IPS-15b (cell line): ENCODE results near the gene SEMA5A.

Experiments
- H3K27me3 ChIP-seq: one replicate; pipeline ENCODE4 v1.6.1; 2013; ENCODE audit warnings: low read length; ENCODE audit not compliant: control insufficient read depth, insufficient read depth
- H3K36me3 ChIP-seq: one replicate; pipeline ENCODE4 v1.6.1; 2013; ENCODE audit warnings: low read length; ENCODE audit not compliant: control insufficient read depth, insufficient read depth
- H3K4me1 ChIP-seq: one replicate; pipeline ENCODE4 v1.6.1; 2013; ENCODE audit warnings: mild to moderate bottlenecking, low read length; ENCODE audit not compliant: control insufficient read depth, insufficient read depth
- H3K4me3 ChIP-seq: one replicate; pipeline ENCODE4 v1.5.1; 2013; ENCODE audit warnings: low read depth, low read length
- H3K9ac ChIP-seq: one replicate; pipeline ENCODE4 v1.6.1; 2013; ENCODE audit warnings: low read depth, mild to moderate bottlenecking, low read length
- H3K9me3 ChIP-seq: one replicate; pipeline ENCODE4 v1.6.1; 2013; ENCODE audit warnings: mild to moderate bottlenecking, low read length; ENCODE audit not compliant: control insufficient read depth, insufficient read depth

SEMA5A gene

DNA sequence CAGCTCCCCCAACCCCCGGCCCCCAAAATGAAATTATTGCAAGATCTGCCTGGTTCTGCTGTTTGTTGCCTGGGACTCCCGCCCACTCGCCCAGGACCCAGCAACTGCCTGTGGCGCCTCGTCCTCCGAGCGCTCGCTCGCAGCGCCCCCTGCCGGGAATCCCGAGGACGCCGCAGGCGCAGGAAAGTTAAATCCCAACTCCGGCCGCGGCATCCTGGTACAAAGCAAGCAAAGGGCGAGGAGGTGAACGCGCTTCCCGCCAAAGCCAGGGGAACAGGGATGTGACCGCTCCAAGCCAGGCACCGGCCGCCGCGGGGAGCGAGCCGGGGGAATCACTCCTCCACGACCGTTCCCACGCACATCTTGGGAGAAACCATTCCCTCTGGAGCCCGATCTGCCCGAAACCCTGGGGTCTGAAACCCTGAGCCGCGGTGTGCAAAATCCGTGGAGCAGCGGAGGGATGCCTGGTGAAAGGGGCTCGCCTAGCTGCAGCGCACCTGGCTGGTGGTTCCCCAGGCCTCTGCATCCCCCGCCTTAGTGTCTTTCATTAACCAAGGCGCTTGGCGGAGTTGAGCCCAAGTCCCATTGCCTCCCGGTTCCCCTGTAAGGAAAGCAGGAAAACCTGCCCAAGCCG lies 1.3 kb downstream of the SEMA5A start:
- Histone ChIP-seq H3K27me3 (peaks cover 3% of the 10 kb centered on the region), H3K36me3 (peaks cover 2% of the 10 kb centered on the region), H3K9me3 (no peaks in the 10 kb centered on the region), H3K4me1 (peaks cover 4% of the 10 kb centered on the region), H3K9ac (peak overlapping the region; percentile 73), H3K4me3 (peak overlapping the region; percentile 88)

DNA sequence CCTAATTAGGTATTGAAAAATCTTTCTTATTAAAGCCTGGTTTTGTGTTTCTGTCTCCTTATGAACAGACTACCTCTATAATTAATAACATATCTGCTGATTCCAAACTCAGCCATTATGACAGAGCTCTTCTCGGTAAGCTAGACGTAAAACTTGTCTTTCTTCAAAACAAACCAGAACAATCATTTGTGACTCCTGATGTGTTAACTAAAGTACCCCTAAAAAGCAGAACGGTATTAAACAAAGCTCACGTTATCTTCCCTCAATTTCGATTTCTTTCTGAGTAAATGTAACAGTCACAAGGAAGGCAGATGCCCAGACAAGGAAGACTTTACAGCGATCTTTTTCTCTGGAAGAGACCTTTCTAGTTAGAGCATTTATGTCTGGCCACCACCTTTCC lies 1.8 kb downstream of the SEMA5A start:
- Histone ChIP-seq H3K9ac (no peak overlapping the region), H3K27me3 (peaks cover 3% of the 10 kb centered on the region), H3K36me3 (no peaks in the 10 kb centered on the region), H3K9me3 (no peaks in the 10 kb centered on the region), H3K4me1 (peaks cover 4% of the 10 kb centered on the region), H3K4me3 (peak overlapping the region; percentile 88)

DNA sequence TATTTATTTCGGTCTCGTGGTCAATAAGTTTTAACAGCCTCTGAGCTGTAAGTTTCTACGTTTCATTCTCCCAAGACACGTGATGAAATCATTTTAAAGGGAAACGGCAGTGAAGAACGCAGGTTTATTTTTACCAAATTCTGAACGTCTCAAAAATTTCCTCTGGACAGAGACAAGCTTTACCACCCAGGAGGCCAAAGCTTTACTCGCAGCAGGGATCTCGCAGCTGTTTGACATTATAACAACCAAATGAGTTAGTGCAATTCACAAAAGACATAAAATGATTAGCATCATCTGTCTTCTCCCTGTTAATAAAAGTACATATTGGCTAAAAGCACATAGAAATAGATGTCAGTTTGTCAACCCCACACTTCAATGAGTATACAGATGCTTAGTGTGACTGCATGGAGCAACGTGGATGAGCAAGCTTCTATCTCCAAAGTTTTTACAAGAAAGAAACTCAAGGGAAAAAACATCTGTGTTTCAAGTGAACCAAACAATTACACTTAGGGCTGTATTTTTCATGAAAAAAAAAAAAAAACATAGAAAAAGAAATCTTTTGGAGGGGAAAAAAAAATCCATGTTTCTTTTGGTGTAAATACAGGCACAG lies 2.5 kb downstream of the SEMA5A start:
- no peak overlapping the region for H3K4me3 ChIP-seq
- H3K4me1 ChIP-seq, result peaks cover 4% of the 10 kb centered on the region
- H3K9me3 ChIP-seq, result no peaks in the 10 kb centered on the region
- peaks cover 3% of the 10 kb centered on the region for H3K27me3 ChIP-seq
- H3K9ac ChIP-seq, result no peak overlapping the region
- H3K36me3 ChIP-seq, result no peaks in the 10 kb centered on the region

DNA sequence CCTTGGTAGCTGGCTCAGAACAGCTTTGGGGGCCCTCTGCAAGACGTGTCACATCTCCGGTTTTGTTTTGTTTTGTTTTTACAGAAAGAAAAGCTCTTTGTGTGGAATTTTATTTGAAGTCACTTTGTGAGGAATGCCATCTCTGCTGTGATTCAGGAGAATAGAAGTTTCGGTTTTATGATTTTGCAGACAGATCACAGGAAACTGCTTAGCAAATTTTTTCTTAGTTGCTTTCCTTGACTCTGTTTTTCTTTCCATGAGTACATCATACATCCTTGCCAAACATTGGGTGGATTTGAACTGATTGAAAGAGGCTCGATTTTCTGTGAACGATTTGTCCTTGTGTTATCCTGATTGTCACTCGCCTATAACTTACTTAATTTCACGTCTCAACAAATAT lies 5.1 kb downstream of the SEMA5A start:
- no peaks in the 10 kb centered on the region for H3K36me3 ChIP-seq
- H3K9ac ChIP-seq, result no peak overlapping the region
- H3K9me3 ChIP-seq, result no peaks in the 10 kb centered on the region
- peaks cover 3% of the 10 kb centered on the region for H3K27me3 ChIP-seq
- peaks cover 4% of the 10 kb centered on the region for H3K4me1 ChIP-seq
- no peak overlapping the region for H3K4me3 ChIP-seq

DNA sequence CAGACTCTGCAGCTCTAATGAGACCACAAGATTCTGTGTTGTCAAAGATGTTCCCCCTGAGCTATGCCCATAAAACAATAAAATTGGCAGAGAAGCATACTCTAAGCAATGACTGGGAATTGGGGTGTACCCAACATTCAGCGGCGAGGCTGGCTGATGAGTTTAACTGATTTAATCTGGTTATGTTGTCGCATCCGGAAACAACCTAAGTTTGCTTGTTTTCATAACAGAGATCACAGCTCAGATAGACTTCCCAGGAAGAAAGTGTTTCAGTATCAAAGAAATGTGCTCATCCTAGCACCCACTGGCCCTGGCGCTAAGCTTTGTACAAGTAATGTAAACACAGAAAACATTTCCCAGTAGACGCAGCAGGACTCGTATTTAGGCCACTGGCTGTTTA lies 7.4 kb downstream of the SEMA5A start:
- Histone ChIP-seq H3K4me1 (no peaks in the 10 kb centered on the region), H3K9me3 (no peaks in the 10 kb centered on the region), H3K4me3 (no peak overlapping the region), H3K9ac (no peak overlapping the region), H3K27me3 (peaks cover 3% of the 10 kb centered on the region), H3K36me3 (no peaks in the 10 kb centered on the region)

DNA sequence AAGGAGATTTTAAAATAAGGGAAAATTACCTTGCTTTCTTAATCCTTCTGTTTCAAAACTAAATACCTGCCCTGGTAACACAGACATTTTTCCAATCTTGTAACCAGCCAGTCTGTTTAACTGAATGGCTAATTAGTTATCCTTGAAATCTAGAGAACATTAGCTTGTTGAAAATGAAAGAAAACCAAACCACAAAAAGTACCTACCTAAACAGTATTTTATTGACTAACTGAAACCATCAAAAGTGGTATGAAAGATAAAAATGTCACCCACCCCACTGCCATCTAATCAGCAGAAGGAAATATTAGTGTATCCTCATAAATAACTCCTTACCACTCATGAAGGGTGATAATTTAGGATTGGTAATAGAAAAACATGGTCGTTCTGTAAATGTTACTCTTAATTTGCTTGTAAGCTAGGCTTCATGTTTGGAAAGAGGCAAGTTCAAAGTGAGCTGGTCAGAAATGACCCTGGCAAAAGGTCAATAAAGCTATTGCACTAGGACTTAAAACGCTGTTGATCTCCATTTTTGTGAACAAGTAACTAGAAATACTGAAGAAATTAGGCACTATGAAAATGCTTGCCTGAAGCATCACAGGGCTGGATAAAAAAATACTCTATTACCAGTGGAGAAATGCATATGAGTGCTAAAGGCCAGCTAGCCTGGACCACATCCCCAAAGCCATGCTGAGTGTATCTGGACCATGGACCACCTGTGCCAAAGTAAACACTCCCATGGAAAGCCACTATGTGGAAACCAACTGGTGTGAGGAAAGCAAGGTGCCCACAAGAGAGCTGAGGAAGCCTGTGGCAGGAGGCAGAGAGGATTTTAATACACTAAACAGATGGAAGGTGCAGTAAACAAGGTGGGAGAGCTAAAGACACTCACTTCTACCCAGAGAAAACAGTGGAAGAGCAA lies 8.4 kb downstream of the SEMA5A start:
- no peaks in the 10 kb centered on the region for H3K9me3 ChIP-seq
- H3K27me3 ChIP-seq, result no peaks in the 10 kb centered on the region
- peaks cover 4% of the 10 kb centered on the region for H3K4me1 ChIP-seq
- H3K9ac ChIP-seq, result no peak overlapping the region
- no peaks in the 10 kb centered on the region for H3K36me3 ChIP-seq
- no peak overlapping the region for H3K4me3 ChIP-seq

DNA sequence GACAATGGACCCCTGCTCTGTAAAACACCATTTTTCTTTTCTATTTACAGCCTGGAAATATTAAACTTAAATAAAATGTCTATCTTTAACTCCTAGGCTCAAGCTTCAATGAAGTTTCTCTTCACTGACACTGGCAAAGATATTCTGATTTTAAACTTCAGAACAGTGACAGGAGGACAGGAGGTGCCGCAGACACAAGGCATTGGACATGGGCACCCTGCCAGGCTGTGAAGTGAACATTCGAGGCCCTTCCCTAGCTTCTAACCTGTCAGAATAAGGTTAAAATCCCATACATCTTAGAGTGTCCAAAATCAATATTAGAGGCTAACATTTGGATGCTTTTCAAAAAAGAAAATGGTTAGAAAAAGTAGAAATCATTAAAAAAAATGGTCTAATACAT lies 9.2 kb downstream of the SEMA5A start:
- no peaks in the 10 kb centered on the region for H3K36me3 ChIP-seq
- H3K4me1 ChIP-seq, result peaks cover 4% of the 10 kb centered on the region
- H3K4me3 ChIP-seq, result no peak overlapping the region
- H3K9ac ChIP-seq, result no peak overlapping the region
- H3K9me3 ChIP-seq, result no peaks in the 10 kb centered on the region
- H3K27me3 ChIP-seq, result no peaks in the 10 kb centered on the region

DNA sequence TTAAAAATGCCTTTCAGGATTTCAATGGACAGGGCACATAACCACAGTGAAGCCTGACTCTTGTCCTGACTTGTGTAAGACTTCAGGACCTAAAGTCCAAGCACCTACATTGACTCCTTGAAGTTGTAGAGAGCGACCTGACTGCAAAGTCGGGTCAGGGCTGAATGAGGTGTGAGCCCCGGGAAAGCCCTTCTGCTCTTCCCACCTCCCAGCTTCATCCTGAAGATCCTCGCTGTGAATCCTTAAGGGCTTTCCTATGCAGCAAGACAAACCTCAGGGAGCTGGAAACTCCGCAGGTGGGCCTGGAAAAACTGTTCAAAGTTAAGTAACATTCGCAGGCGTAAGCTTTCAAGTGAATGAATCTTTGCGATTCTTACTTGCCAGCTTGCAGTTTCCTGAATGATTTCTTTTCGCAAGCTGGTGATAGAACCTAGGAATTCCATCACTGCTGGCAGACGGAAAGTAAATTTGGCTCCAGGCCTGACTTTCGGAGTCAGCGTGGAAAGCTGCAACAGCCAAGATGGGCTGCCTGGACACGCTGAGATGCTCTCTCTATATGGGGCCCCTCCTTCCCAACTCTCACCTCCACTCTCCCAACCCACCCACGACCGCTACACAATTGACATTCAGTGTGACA lies 10.9 kb downstream of the SEMA5A start:
- H3K4me1 ChIP-seq, result peaks cover 4% of the 10 kb centered on the region
- H3K9me3 ChIP-seq, result no peaks in the 10 kb centered on the region
- H3K9ac ChIP-seq, result no peak overlapping the region
- no peaks in the 10 kb centered on the region for H3K36me3 ChIP-seq
- H3K27me3 ChIP-seq, result no peaks in the 10 kb centered on the region
- H3K4me3 ChIP-seq, result no peak overlapping the region

DNA sequence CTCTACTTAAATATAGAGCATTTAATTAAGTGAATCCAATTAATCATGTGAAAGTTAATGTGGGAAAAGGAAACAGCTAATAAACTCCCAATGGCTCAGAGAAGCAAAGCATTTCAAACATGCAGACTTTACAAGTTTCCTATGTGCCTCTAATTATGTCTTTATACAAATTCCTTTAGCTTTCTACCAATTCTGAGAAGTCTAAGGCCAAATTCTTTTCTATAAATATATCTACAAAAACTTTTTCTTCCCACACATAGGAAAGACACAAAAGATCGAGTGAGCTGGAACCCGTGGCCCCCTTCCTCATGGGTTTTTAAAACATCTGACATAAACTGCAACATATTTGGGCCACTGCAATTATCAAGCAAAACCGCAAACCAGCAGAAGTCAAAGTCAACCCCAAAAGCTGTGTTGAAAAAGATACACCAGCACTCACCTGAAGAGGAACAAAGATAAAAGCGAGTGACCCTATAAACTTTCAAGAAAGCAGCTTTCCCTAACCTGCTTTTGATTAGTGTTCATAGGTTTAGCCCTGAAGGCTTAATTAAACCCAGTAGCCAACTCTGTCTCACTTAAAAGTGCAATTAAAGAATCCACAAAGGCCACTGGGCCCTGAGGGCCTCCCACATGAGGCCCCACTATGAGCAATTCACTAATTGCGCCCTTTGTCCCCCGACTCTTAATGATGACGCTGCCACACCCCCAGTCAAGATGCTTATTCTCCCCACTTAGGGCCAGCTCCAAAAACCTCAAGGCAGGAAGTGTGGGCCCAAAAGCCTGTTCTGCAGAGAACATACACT lies 12.1 kb downstream of the SEMA5A start:
- no peaks in the 10 kb centered on the region for H3K27me3 ChIP-seq
- no peak overlapping the region for H3K4me3 ChIP-seq
- H3K4me1 ChIP-seq, result peaks cover 4% of the 10 kb centered on the region
- H3K36me3 ChIP-seq, result no peaks in the 10 kb centered on the region
- H3K9me3 ChIP-seq, result no peaks in the 10 kb centered on the region
- H3K9ac ChIP-seq, result no peak overlapping the region

DNA sequence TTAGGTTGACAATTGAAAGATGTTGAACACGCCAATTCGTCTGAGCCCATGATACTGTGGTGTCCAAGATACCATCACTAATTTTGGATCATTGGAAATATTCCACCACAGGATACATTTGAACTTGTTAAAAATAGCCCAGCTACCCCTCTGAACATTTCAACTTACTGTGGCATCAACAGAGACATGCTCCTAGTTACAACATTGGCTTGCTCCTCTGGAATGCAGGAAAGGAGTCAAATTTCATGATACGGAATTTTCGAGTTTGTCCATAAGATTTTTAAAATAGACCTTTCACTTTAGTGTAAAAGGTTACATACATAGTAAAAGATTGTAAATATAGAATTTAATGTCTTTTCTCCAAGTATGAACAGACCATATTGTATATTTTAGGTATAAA lies 12.8 kb downstream of the SEMA5A start:
- no peaks in the 10 kb centered on the region for H3K27me3 ChIP-seq
- peaks cover 4% of the 10 kb centered on the region for H3K4me1 ChIP-seq
- H3K36me3 ChIP-seq, result no peaks in the 10 kb centered on the region
- H3K9ac ChIP-seq, result no peak overlapping the region
- H3K4me3 ChIP-seq, result no peak overlapping the region
- H3K9me3 ChIP-seq, result no peaks in the 10 kb centered on the region

DNA sequence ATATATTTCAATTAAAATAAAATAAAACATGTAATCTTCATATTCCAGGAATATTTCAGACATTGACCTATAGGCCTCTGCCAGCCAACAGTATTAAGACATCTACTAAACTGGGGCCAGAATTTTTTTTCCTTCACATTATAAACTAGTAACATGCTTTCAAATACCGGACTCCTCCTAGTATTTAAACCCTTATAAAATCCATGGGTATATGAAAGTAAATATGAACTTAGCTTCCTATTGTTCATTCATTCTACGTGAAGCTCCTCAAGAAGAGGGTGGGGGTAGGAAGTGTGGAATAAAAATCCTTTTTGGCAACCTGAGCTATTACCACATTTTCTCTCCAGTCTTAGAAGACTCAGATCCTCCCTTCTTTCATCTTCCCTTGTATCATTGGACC lies 16.4 kb downstream of the SEMA5A start:
- Histone ChIP-seq H3K27me3 (no peaks in the 10 kb centered on the region), H3K9me3 (no peaks in the 10 kb centered on the region), H3K36me3 (no peaks in the 10 kb centered on the region), H3K4me1 (peaks cover 4% of the 10 kb centered on the region), H3K4me3 (no peak overlapping the region), H3K9ac (no peak overlapping the region)
